Keratinocyte (primary cell): Measurements from ENCODE around the gene ABCC8. TPM values are rescaled to one million over a fixed set of nuclear protein-coding genes. Genes with fewer than 3 reads are reported as not detected.

Source experiments
- DNase-seq: peaks from one replicate; pipeline ENCODE4 v3.0.0-alpha.2; 2011; ENCODE audit warnings: low read depth, missing footprints, low spot score
- FAIRE-seq: peaks from 2 replicates; lab custom pipeline; 2011; peaks lifted over from hg19 to GRCh38; lab: Jason Lieb, UNC
- H2AFZ ChIP-seq: 2 replicates; pipeline ENCODE4 v1.6.0; 2012; ENCODE audit warnings: low read length, control low read depth, inconsistent platforms; ENCODE audit not compliant: control insufficient read depth
- H3K27ac ChIP-seq: 2 replicates; pipeline ENCODE4 v1.5.1; 2011; ENCODE audit warnings: low read length; ENCODE audit not compliant: control insufficient read depth, insufficient read depth
- H3K27me3 ChIP-seq: 3 replicates; pipeline ENCODE4 v1.6.0; 2011; ENCODE audit warnings: low read length; ENCODE audit not compliant: control insufficient read depth, insufficient read depth; ENCODE audit errors: extremely low read depth
- H3K36me3 ChIP-seq, 2 experiments: 2 replicates in 1 of 2; 3 replicates in 1 of 2; pipeline ENCODE4 v1.5.1; 2011; ENCODE audit warnings: low read length in 2 of 2, mild to moderate bottlenecking in 1 of 2; ENCODE audit not compliant: control insufficient read depth in 2 of 2, insufficient read depth in 2 of 2; ENCODE audit errors: extremely low read depth in 1 of 2
- H3K4me1 ChIP-seq: 3 replicates; pipeline ENCODE4 v1.5.1; 2011; ENCODE audit warnings: low read length; ENCODE audit not compliant: control insufficient read depth, insufficient read depth; ENCODE audit errors: extremely low read depth
- H3K4me2 ChIP-seq: 3 replicates; pipeline ENCODE4 v1.6.0; 2011; ENCODE audit warnings: low read depth, low read length; ENCODE audit not compliant: control insufficient read depth, insufficient read depth; ENCODE audit errors: extremely low read depth
- H3K4me3 ChIP-seq, 3 experiments: fragments of 200-600 bp in 1 of 3; sonication (generic) in 1 of 3; 2 replicates in 2 of 3; 3 replicates in 1 of 3; pipeline ENCODE4 v1.5.1; 2011 to 2016; ENCODE audit warnings: low read length in 3 of 3, mild to moderate bottlenecking in 3 of 3, control low read depth in 2 of 3, inconsistent platforms in 1 of 3, low read depth in 1 of 3, mixed read lengths in 1 of 3, mixed run types in 1 of 3, moderate library complexity in 1 of 3; ENCODE audit not compliant: control insufficient read depth in 2 of 3, insufficient read depth in 2 of 3; ENCODE audit errors: extremely low read depth in 1 of 3
- H3K79me2 ChIP-seq: 2 replicates; pipeline ENCODE4 v1.6.0; 2012; ENCODE audit warnings: low read length; ENCODE audit not compliant: control insufficient read depth, insufficient read depth
- H3K9ac ChIP-seq: 3 replicates; pipeline ENCODE4 v1.6.0; 2011; ENCODE audit warnings: low read length; ENCODE audit not compliant: control insufficient read depth, insufficient read depth; ENCODE audit errors: extremely low read depth
- H3K9me1 ChIP-seq: 3 replicates; pipeline ENCODE4 v1.6.0; 2011; ENCODE audit warnings: low read length; ENCODE audit not compliant: control insufficient read depth, insufficient read depth; ENCODE audit errors: extremely low read depth
- H3K9me3 ChIP-seq: 2 replicates; pipeline ENCODE4 v1.5.1; 2012; ENCODE audit warnings: low read depth, low read length; ENCODE audit not compliant: control insufficient read depth
- H4K20me1 ChIP-seq: 3 replicates; pipeline ENCODE4 v1.6.0; 2011; ENCODE audit warnings: low read length; ENCODE audit not compliant: control insufficient read depth, insufficient read depth; ENCODE audit errors: extremely low read depth
- CTCF ChIP-seq, 3 experiments: IDR thresholded peaks in 1 of 3; conservative IDR thresholded peaks in 1 of 3; optimal IDR thresholded peaks in 1 of 3; 2 replicates in 2 of 3; 3 replicates in 1 of 3; pipeline versions ENCODE3 to v1.5.1; 2011; ENCODE audit warnings: low read length in 3 of 3, mild to moderate bottlenecking in 3 of 3, moderate library complexity in 2 of 3, control low read depth in 1 of 3, inconsistent platforms in 1 of 3; ENCODE audit not compliant: insufficient read depth in 2 of 3; ENCODE audit errors: extremely low read depth in 1 of 3
- EZH2 ChIP-seq: IDR thresholded peaks from one replicate; pipeline ENCODE4 v1.6.1; 2012; ENCODE audit warnings: inconsistent platforms, mild to moderate bottlenecking, low read length, moderate library complexity
- dilution Hi-C: fragments of 300-500 bp; cut with MboI; formaldehyde crosslinking; loops from one replicate; pipeline ENCODE4 v1.7.0; 2020; ENCODE audit warnings: low sequenced_read_pairs; ENCODE audit not compliant: extremely low pct_ligation_motif_present
- polyA plus RNA-seq, 5 experiments: library from polyadenylated mRNA; depleted of rRNA in 3 of 5; stranded (reverse) in 3 of 5; stranded (forward) in 1 of 5; unstranded in 1 of 5; fragments of >200 nt; gene quantifications; 1 replicate in 1 of 5; 2 replicates in 3 of 5; 3 replicates in 1 of 5; pipeline versions ENCODE4 v1.2.1 to v1.2.3, GENCODE V29; 2011 to 2012; ENCODE audit warnings: missing spikeins in 2 of 5, low read depth in 1 of 5, low replicate concordance in 1 of 5

The ABCC8 gene
- polyA plus RNA-seq, 1 donor (not counting 4 experiments of a cell fraction or from before 2014, with no cell fraction given): not detected

- no peaks in the 10 kb centered on the region for H3K9me3 ChIP-seq
- peak overlapping the region; percentile 78 for H3K9ac ChIP-seq
- peak overlapping the region; percentile 98 for H3K4me2 ChIP-seq
- peaks cover 1 to 2% of the 10 kb centered on the region in 2 experiments for H3K36me3 ChIP-seq
- dilution Hi-C loops: no loop called here
- H3K9me1 ChIP-seq: no peaks in the 10 kb centered on the region
- FAIRE-seq (no peak), DNase-seq (no peak)
- no peak overlapping the region for H2AFZ ChIP-seq
- no peak overlapping the region for H3K27ac ChIP-seq
- H3K4me1 ChIP-seq: peaks cover 10% of the 10 kb centered on the region
- no peaks in the 10 kb centered on the region for H3K79me2 ChIP-seq
- TF ChIP-seq CTCF (optimal IDR thresholded peaks at IDR 0.05 in 1 of 3, IDR thresholded peaks at IDR 0.05 in 1 of 3, conservative IDR thresholded peaks at IDR 0.05 in 1 of 3; ENCODE audit: extremely low read depth in 1 of 3, insufficient read depth in 2 of 3, low read length in 3 of 3): peak; percentile 49 to 59 (median 50)
- no peak for TF ChIP-seq EZH2
- H3K27me3 ChIP-seq: no peaks in the 10 kb centered on the region
- H3K4me3 ChIP-seq: peak overlapping the region in 2 of 3 experiments; percentile 78 to 89
- H4K20me1 ChIP-seq: no peaks in the 10 kb centered on the region
Observed at GRCh38 chr11:17354601-17354991, 122.0 kb downstream of the ABCC8 start.

- Histone ChIP-seq H3K4me2 (peak overlapping the region; percentile 98), H3K4me3 (peak overlapping the region; percentile 51 to 89 (median 78)), H2AFZ (peak overlapping the region; percentile 86), H3K9me1 (no peaks in the 10 kb centered on the region), H3K4me1 (peaks cover 10% of the 10 kb centered on the region), H3K27ac (peak overlapping the region; percentile 67), H3K27me3 (no peaks in the 10 kb centered on the region), H4K20me1 (no peaks in the 10 kb centered on the region), H3K9ac (peak overlapping the region; percentile 78), H3K79me2 (no peaks in the 10 kb centered on the region), H3K36me3 (peaks cover 0 to 2% of the 10 kb centered on the region in 2 experiments), H3K9me3 (no peaks in the 10 kb centered on the region)
- FAIRE-seq (no peak), DNase-seq (no peak)
- dilution Hi-C loops: no loop called here
- TF ChIP-seq EZH2 (no peak), CTCF (optimal IDR thresholded peaks at IDR 0.05 in 1 of 3, IDR thresholded peaks at IDR 0.05 in 1 of 3, conservative IDR thresholded peaks at IDR 0.05 in 1 of 3; ENCODE audit: extremely low read depth in 1 of 3, insufficient read depth in 2 of 3, low read length in 3 of 3) (no peak)
Observed at GRCh38 chr11:17353821-17354600, 122.6 kb downstream of the ABCC8 start.
